IPS DF 6.9 (cell line): ENCODE measurements around the gene DPM2.

Experiments used
- DNase-seq: peaks from one replicate; pipeline ENCODE4 v3.0.0-alpha.2; 2013; ENCODE audit warnings: low read depth, low spot score
- H3K27ac ChIP-seq: one replicate; pipeline ENCODE4 v1.5.1; 2013; ENCODE audit warnings: low read length, control low read depth
- H3K27me3 ChIP-seq: 2 replicates; pipeline ENCODE4 v1.6.1; 2013; ENCODE audit warnings: mild to moderate bottlenecking, low read length; ENCODE audit not compliant: control insufficient read depth, insufficient read depth
- H3K36me3 ChIP-seq: 2 replicates; pipeline ENCODE4 v1.6.1; 2013; ENCODE audit warnings: low read length; ENCODE audit not compliant: control insufficient read depth, insufficient read depth
- H3K4me1 ChIP-seq: 2 replicates; pipeline ENCODE4 v1.6.1; 2013; ENCODE audit warnings: low read length; ENCODE audit not compliant: control insufficient read depth, insufficient read depth
- H3K4me3 ChIP-seq: 2 replicates; pipeline ENCODE4 v1.5.1; 2013; ENCODE audit warnings: mild to moderate bottlenecking, low read length
- H3K9me3 ChIP-seq: 2 replicates; pipeline ENCODE4 v1.6.1; 2013; ENCODE audit warnings: low read length, inconsistent platforms; ENCODE audit not compliant: control insufficient read depth, insufficient read depth
- WGBS: extraction: QIAGEN DNeasy Blood & Tissue Kit; methylation state at CpG from one replicate; pipeline ENCODE4 v1.1.7; 2013; ENCODE audit warnings: mixed read lengths, missing lambda C conversion rate; ENCODE audit not compliant: insufficient read length, insufficient coverage; 5-methylcytosine and 5-hydroxymethylcytosine counted together

DPM2 gene

GRCh38 chr9:127937388-127938297 is at the start of gene DPM2:
Gene DPM2, minus strand, starts transcription at chr9:127937854. Its CDS starts 34 bp downstream, at chr9:127937820.
- H3K4me1 ChIP-seq, result no peaks in the 10 kb centered on the region; the same call in 1 of the 2 replicates
- H3K36me3 ChIP-seq, result 0 out of 2 replicates have a peak, but pooled peaks cover 6% of the 10 kb centered on the region
- no CpG with 5 or more reads among the region's 60 CpGs for WGBS
- peak within 1 kb of the TSS; percentile 54 for H3K4me3 ChIP-seq
- no peak for DNase-seq
- no peaks in the 10 kb centered on the region for H3K27me3 ChIP-seq
- H3K9me3 ChIP-seq, result no peaks in the 10 kb centered on the region
- H3K27ac ChIP-seq, result no peak within 1 kb of the TSS

GRCh38 chr9:127987103-127987614 is 49.5 kb upstream of the DPM2 start:
- Histone ChIP-seq H3K27ac (no peak overlapping the region), H3K36me3 (no peaks in the 10 kb centered on the region), H3K4me1 (no peaks in the 10 kb centered on the region), H3K27me3 (no peaks in the 10 kb centered on the region), H3K4me3 (no peak overlapping the region), H3K9me3 (no peaks in the 10 kb centered on the region)
- DNase-seq, result no peak
- WGBS, result no CpG with 5 or more reads among the region's 9 CpGs

- no peak for DNase-seq
- Histone ChIP-seq H3K4me1 (peaks cover 4% of the 10 kb centered on the region; the same call in 1 of the 2 replicates), H3K9me3 (no peaks in the 10 kb centered on the region), H3K36me3 (no peaks in the 10 kb centered on the region), H3K27me3 (no peaks in the 10 kb centered on the region), H3K4me3 (no peak overlapping the region), H3K27ac (no peak overlapping the region)
- no CpG with 5 or more reads among the region's 3 CpGs for WGBS
Measured at GRCh38 chr9:127985011-127985410, 47.4 kb upstream of the DPM2 start.

- no peak overlapping the region for H3K4me3 ChIP-seq
- H3K27ac ChIP-seq, result no peak overlapping the region
- no peaks in the 10 kb centered on the region for H3K36me3 ChIP-seq
- H3K4me1 ChIP-seq, result peaks cover 4% of the 10 kb centered on the region; the same call in 1 of the 2 replicates
- WGBS, result no CpG with 5 or more reads among the region's 9 CpGs
- DNase-seq, result no peak
- H3K27me3 ChIP-seq, result no peaks in the 10 kb centered on the region
- H3K9me3 ChIP-seq, result no peaks in the 10 kb centered on the region
Measured at GRCh38 chr9:127983847-127984289, 46.2 kb upstream of the DPM2 start.

GRCh38 chr9:127982912-127983311 is 45.3 kb upstream of the DPM2 start:
- no peak overlapping the region for H3K27ac ChIP-seq
- no peaks in the 10 kb centered on the region for H3K27me3 ChIP-seq
- DNase-seq, result no peak
- no peak overlapping the region for H3K4me3 ChIP-seq
- no peaks in the 10 kb centered on the region for H3K9me3 ChIP-seq
- H3K4me1 ChIP-seq, result peaks cover 5% of the 10 kb centered on the region
- WGBS, result no CpG with 5 or more reads among the region's 1 CpG
- no peaks in the 10 kb centered on the region for H3K36me3 ChIP-seq

- no peak overlapping the region for H3K27ac ChIP-seq
- no peak for DNase-seq
- no peaks in the 10 kb centered on the region for H3K27me3 ChIP-seq
- H3K9me3 ChIP-seq, result no peaks in the 10 kb centered on the region
- H3K36me3 ChIP-seq, result no peaks in the 10 kb centered on the region
- no CpG with 5 or more reads among the region's 11 CpGs for whole genome bisulfite sequencing
- H3K4me1 ChIP-seq, result peaks cover 7% of the 10 kb centered on the region
- no peak overlapping the region; the same call in 1 of the 2 replicates for H3K4me3 ChIP-seq
Measured at GRCh38 chr9:127981559-127982121, 44.0 kb upstream of the DPM2 start.

- no CpG with 5 or more reads among the region's 93 CpGs for WGBS
- Histone ChIP-seq H3K9me3 (no peaks in the 10 kb centered on the region), H3K36me3 (no peaks in the 10 kb centered on the region), H3K4me1 (peaks cover 9% of the 10 kb centered on the region), H3K4me3 (peak within 1 kb of the TSS; percentile 92), H3K27me3 (no peaks in the 10 kb centered on the region), H3K27ac (no peak within 1 kb of the TSS)
- peak; percentile 68 for DNase-seq
Measured at GRCh38 chr9:127980706-127981558, 43.3 kb upstream of the DPM2 start, which contains the start of gene EEIG1. Gene EEIG1, minus strand, starts transcription at chr9:127980989. Its CDS starts 852 bp downstream, at chr9:127980137.

- DNase-seq, result no peak
- no peak overlapping the region for H3K27ac ChIP-seq
- H3K36me3 ChIP-seq, result no peaks in the 10 kb centered on the region
- no peaks in the 10 kb centered on the region for H3K9me3 ChIP-seq
- H3K4me1 ChIP-seq, result peaks cover 9% of the 10 kb centered on the region
- peak overlapping the region; percentile 92 for H3K4me3 ChIP-seq
- WGBS, result no CpG with 5 or more reads among the region's 61 CpGs
- H3K27me3 ChIP-seq, result no peaks in the 10 kb centered on the region
Measured at GRCh38 chr9:127980060-127980705, 42.5 kb upstream of the DPM2 start.

GRCh38 chr9:127979333-127980059 is 41.8 kb upstream of the DPM2 start:
- Histone ChIP-seq H3K27me3 (no peaks in the 10 kb centered on the region), H3K27ac (no peak overlapping the region), H3K4me3 (peak overlapping the region; percentile 92), H3K9me3 (no peaks in the 10 kb centered on the region), H3K4me1 (peaks cover 11% of the 10 kb centered on the region), H3K36me3 (no peaks in the 10 kb centered on the region)
- no peak for DNase-seq
- no CpG with 5 or more reads among the region's 24 CpGs for WGBS
